Stimulated activated CD4-positive, alpha-beta T cell treated with anti-CD3 and anti-CD28 coated beads, Interleukin-15, amount 100 ng/mL, for 1 hour (primary cell): ENCODE results near the gene STYK1.
"Not testable (repeated sequence)": the region's sequence is repeated elsewhere in the genome, so short reads cannot be mapped to it uniquely, and the experiment has no call there.

ENCODE experiments used
- DNase-seq, 2 donors: peaks; one replicate each; pipeline ENCODE4 v3.0.0-alpha.2; 2020; ENCODE audit warnings: low read depth in 1 of 2, low spot score in 1 of 2

Gene STYK1

GRCh38 chr12:10621278-10621677 lies 52.6 kb downstream of the STYK1 start:
- no peak for DNase-seq

GRCh38 chr12:10620078-10620779 lies 53.6 kb downstream of the STYK1 start:
- no peak for DNase-seq

GRCh38 chr12:10618338-10618987 lies 55.4 kb downstream of the STYK1 start:
- no peak for DNase-seq

GRCh38 chr12:10617863-10618262 lies 56.0 kb downstream of the STYK1 start:
- no peak for DNase-seq

- DNase-seq, result no peak
Measured at GRCh38 chr12:10615532-10615931, 58.3 kb downstream of the STYK1 start.

GRCh38 chr12:10614056-10614370 lies 59.8 kb downstream of the STYK1 start:
- DNase-seq, result no peak

GRCh38 chr12:10613349-10614055 lies 60.4 kb downstream of the STYK1 start, which contains the start of gene MAGOHB:
MAGOHB (minus strand) TSS chr12:10613609; CDS start chr12:10613532, 77 bp downstream.
- DNase-seq, result peak; percentile 94 to 100

- no peak for DNase-seq
Measured at GRCh38 chr12:10612984-10613348, 60.9 kb downstream of the STYK1 start.

GRCh38 chr12:10612110-10612509 lies 61.7 kb downstream of the STYK1 start:
- DNase-seq, result no peak

- DNase-seq, result not testable (repeated sequence)
Measured at GRCh38 chr12:10611258-10611657, 62.6 kb downstream of the STYK1 start.

- DNase-seq, result no peak
Measured at GRCh38 chr12:10610188-10610587, 63.7 kb downstream of the STYK1 start.

- no peak for DNase-seq
Measured at GRCh38 chr12:10607885-10608458, 65.9 kb downstream of the STYK1 start.

GRCh38 chr12:10601860-10602259 lies 72.0 kb downstream of the STYK1 start:
- no peak for DNase-seq

- no peak for DNase-seq
Measured at GRCh38 chr12:10600988-10601387, 72.9 kb downstream of the STYK1 start.

GRCh38 chr12:10595881-10596280 lies 78.0 kb downstream of the STYK1 start:
- no peak for DNase-seq

- DNase-seq, result no peak
Measured at GRCh38 chr12:10590966-10591365, 82.9 kb downstream of the STYK1 start.

GRCh38 chr12:10584415-10584814 lies 89.4 kb downstream of the STYK1 start:
- DNase-seq, result no peak

- DNase-seq, result no peak
Measured at GRCh38 chr12:10582704-10583103, 91.1 kb downstream of the STYK1 start.

- DNase-seq, result not testable (repeated sequence)
Measured at GRCh38 chr12:10582133-10582532, 91.7 kb downstream of the STYK1 start.

- no peak for DNase-seq
Measured at GRCh38 chr12:10574307-10574706, 99.5 kb downstream of the STYK1 start.

GRCh38 chr12:10572021-10572490 lies 101.8 kb downstream of the STYK1 start:
- DNase-seq, result not testable (repeated sequence)

- no peak for DNase-seq
Measured at GRCh38 chr12:10571141-10571540, 102.7 kb downstream of the STYK1 start.
